Stimulated activated CD4-positive, alpha-beta T cell treated with anti-CD3 and anti-CD28 coated beads, TNF-alpha, amount 100 ng/mL, for 48 hours (primary cell): ENCODE results near the gene WNT2B.

Source experiments
- DNase-seq, 3 donors: peaks; one replicate each; pipeline ENCODE4 v3.0.0-alpha.2; 2020; ENCODE audit warnings: low read depth in 3 of 3

WNT2B gene

DNA sequence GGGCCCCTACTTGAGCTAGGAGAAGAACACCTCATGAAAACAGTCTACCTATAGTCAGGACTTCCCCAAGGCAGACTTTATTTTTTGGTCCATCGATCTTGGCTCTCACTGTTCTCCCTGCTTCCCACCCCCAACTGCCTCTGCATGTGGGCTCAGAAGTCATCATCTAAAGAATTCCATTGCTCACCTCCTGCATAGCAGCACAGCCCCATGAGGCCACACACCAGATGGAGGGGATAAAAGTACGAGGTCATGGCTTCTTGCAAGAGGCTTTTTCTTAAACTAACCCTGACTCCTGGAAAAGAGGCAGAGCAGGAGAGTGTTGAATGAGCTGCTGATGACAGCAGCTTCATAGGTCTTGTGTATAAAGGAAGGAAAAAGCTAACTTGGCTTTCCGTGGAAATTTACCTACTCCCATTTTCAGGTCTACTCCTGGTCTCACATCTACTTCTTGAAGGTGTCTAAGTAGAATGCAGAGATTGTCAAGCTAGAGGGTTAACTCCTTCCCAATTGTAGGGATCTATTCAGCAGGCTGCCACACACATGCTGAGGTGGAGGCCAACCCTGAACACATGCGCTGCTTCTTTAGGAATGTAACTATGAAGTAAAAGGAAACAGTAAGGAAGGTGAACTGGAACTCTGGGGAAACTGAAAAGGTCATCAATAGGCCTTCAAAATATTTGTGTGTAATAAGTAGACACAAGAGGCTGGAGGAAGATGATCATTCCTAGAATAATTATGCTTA, 18.7 kb downstream of the WNT2B start:
- no peak for DNase-seq

- no peak for DNase-seq
Observed at GRCh38 chr1:112528076-112528475, 19.3 kb downstream of the WNT2B start.

DNA sequence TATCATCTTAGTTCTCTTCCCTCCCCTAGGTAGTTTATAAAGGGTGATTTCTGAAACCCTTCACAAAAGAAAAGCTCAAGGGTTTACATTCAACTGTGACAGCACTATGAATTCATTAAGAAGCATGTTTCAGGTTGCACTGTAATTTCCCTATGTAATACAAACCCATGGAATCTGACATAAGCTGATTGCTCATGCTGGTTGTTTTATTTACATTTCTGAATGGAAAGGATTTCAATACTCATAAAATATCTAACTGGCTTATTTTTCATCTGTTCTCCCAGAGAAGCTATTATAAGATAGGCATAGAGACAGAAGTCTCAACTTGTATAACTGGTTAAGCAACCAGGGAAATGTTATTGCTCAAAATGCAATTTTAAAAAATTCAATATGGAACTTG, 20.5 kb downstream of the WNT2B start:
- no peak for DNase-seq

DNA sequence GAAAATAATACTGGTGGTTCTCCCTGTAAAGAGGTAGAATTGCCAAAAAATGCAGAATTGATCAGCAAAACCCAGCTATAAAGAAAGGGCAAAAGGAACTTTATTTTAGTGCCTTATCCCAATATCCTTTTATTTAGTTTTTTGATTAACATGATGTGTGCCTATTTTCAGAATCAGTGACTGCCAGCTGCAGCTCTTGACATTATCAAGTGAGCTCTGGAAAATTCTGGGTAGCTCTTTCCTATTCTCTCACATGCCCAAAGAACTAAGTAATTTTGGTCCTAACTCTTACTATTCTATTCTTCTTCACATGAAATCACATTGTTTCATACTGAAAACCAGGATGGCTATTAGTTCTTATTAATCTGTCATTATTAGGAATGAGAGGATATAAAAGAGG, 22.1 kb downstream of the WNT2B start:
- DNase-seq = no peak

- no peak for DNase-seq
Observed at GRCh38 chr1:112532064-112532463, 23.3 kb downstream of the WNT2B start.

DNA sequence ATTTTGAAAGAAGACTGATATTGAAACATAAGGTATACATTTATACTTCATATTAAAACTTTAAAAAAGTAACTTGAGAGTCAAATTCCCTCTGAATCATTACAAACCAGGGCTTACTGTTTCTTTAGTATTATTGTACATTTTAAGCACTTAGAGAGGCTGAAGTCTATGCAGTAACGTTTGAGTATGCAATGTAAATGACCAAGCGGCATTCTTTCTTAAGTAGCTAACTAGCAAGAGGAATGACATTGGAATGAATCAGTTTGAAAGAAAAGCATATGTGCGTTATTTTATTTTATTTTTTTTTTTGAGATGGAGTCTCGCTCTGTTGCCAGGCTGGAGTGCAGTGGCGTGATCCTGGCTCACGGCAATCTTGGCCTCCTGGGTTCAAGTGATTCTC, 24.3 kb downstream of the WNT2B start:
- DNase-seq = no peak

GRCh38 chr1:112536561-112536960, 27.8 kb downstream of the WNT2B start:
- no peak for DNase-seq

- no peak for DNase-seq
Observed at GRCh38 chr1:112537456-112537855, 28.7 kb downstream of the WNT2B start.

DNA sequence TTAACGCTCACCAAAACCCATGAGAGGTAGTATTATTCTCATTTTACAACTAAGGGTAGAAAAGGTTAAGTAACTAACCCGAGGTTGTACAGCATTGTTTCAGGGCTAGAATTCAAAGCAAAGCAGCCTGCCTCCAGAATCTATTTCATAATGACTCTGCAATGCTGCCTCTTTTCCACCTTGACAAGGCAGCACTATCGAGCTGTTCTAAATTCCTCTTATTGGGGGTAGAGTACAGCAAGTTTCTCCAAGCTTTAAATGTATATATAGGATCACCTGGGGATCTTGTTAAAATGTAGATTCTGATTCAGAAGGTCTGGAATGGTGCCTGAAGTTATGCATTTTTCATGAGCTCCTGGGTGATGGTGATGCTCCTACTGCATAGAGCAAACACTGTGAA, 30.1 kb downstream of the WNT2B start:
- no peak for DNase-seq

- DNase-seq = no peak
Observed at GRCh38 chr1:112540226-112540794, 31.5 kb downstream of the WNT2B start.

DNA sequence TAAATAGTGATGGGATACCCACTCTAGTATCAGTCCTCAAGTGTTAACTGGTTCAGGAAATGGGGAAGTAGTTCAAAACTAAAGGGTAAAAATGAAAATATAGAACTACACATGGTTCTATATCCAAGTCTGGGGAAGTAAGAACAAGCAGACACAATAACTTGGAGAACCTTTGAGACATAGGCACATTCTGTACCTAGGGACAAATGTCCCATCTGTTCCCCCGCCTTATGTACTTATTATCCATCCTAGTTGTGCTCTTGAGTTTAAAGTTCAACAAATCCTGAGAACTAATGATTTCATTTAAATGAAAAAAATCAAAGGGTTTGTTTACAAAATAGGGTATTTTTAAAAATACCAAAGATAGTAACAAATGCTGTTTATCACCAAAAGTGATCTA, 32.5 kb downstream of the WNT2B start:
- no peak for DNase-seq

DNA sequence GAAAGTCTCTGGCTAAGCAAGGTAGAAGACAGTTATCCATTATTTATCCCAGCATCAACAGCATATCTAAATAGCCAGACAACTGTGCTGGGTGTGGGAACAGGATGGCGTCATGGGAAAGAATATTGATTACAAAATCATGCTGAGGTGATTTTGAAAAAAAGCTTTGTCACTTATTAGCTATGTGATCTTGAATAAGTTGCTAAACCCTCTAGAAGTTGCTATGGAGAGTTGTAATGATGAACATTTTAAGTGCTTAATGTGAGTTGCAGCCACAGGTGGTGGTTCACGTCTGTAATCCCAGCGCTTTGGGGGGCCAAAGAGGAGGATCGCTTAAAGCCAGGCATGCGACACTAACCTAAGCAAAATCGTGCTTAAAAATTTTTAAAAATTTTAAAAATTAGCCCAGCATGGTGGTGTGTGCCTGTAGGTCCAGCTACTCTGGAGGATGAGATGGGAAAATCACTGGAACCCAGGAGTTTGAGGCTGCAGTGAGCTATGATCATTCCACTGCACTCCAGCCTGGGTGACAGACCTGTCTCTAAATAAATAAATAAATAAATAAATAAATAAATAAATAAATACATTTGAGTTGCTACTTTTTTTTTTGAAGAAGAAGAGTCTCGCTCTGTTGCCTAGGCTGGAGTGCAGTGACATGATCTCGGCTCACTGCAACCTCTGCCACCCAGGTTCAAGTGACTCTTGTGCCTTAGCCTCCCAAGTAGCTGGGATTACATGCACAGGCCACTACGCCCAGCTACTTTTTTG, 33.6 kb downstream of the WNT2B start:
- DNase-seq = no peak

DNA sequence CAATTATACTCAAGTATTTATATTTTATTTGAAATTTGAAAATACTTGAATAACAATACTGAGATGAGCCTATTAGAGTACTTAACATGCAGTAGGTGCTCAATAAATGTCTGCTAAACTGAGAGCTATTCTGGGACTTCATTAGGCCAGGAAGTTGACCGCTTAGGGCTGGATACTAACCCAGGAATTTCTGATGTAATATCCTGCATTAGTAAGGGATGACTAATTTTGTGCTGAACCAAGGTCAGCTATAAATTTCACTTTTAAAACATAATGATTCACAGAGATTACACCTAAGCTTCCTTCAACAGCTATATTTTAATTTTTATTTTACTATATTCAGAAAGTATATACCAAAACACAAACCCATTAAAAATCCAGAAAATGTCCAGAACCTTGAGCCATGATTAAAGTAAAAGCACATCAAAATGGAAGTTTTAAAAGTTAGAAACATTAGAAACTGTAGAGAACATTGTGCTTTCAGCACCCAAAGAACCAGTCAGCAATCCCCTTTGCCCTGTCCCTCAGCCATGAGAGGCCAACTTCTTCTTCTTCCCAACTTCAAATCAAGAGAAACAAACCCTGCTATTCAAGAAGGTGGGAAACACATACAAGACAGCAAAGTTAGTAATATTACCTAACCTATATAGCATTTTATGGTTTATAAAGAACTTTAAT, 35.4 kb downstream of the WNT2B start:
- DNase-seq = no peak

GRCh38 chr1:112544751-112545150, 36.0 kb downstream of the WNT2B start:
- DNase-seq = no peak

- DNase-seq = no peak
Observed at GRCh38 chr1:112546076-112546475, 37.3 kb downstream of the WNT2B start.

DNA sequence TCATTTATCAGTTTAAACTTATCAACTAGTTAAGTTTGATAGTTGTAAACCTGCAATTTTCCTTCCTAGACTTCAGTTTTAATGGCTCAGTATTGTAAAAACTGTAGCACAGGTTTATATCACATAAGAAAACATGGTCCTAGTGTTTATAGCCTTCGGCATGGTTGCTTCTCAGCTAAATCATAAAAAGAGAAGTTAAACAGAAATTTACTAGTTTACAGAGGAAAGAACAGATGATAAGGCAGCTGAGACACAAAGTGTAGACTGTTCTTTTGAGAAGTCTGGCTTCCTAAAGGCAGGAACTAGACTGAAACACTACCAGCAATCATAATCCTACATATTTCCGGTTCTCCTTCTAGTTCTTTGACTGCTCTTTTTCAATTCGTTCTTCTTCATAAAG, 39.8 kb downstream of the WNT2B start:
- DNase-seq = no peak

- no peak for DNase-seq
Observed at GRCh38 chr1:112549590-112549989, 40.8 kb downstream of the WNT2B start.

- no peak for DNase-seq
Observed at GRCh38 chr1:112554411-112554810, 45.6 kb downstream of the WNT2B start.

GRCh38 chr1:112557385-112557784, 48.6 kb downstream of the WNT2B start:
- DNase-seq = no peak

- DNase-seq = no peak
Observed at GRCh38 chr1:112558634-112559033, 49.9 kb downstream of the WNT2B start.

- DNase-seq = no peak
Observed at GRCh38 chr1:112563341-112563740, 54.6 kb downstream of the WNT2B start.

- no peak for DNase-seq
Observed at GRCh38 chr1:112564081-112564480, 55.3 kb downstream of the WNT2B start.

DNA sequence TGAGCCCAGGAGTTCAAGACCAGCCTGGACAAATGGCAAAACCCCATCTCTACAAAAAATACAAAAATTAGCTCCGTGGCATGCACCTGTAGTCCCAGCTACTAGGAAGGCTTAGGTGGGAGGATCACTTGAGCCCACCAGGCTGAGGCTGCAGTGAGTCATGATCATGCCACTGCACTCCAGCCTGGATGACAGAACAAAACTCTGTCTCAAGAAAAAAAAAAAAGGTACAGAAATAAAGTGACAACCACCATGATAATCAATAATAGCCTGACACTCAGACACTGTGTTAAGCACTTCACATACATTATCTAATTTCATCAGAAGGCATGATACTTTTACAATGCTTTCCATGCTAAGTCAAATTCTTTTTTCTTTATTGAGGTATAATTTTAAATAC, 57.0 kb downstream of the WNT2B start:
- no peak for DNase-seq
